ENCODE measurements around the gene HDAC4.
A peak's percentile ranks its signal among the peaks of the same experiment; 100 is the strongest.

Gene HDAC4

DNA sequence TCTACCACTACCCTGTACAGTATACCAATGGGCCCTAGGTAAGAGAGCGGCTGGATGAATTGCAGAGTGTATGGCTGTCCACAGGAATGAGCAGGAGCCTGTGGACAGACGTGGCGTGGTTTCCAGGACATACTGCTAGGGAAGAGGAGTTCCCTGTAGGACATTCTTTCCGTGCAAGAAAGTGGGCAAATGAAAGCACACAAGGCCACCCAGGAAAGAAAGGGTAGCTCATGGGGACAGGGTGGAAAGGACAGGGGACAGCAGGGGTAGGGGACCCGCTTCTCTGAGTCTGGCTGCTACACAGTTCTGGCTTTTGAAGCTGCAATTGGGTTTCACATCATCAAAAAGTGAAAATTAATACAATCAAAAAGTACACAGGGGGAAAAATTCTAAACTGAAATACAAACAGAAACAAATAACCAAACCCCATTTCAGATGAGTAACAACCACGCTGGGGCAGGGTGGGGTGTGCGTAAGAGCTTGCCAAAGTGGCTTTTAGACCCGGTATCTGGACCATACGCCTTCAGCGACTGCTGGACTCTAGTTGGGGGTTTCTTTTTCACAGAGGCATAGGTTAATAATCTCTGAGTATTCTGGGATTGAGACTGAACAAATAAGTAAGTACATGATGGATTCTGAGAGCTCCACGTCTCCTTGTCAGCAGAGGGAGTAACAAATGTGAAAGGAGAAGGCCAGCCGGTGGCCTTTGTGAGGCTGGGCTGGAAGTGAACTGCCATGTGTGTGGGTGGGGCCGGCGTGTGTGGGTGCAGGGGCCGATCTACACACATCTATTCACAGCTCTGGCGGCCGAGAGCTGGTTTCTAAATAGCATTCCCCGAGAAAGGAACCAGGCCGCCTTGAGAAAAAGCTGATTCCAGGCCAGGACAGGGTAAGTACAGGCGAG, 84.0 kb downstream of the HDAC4 start:
- in situ Hi-C loops (cut with MboI; ENCODE audit: low pct_unique_long_range_greater_than_20kb, low sequenced_read_pairs, unreplicated experiment) = no loop called here
- TF ChIP-seq, protein P1, sequence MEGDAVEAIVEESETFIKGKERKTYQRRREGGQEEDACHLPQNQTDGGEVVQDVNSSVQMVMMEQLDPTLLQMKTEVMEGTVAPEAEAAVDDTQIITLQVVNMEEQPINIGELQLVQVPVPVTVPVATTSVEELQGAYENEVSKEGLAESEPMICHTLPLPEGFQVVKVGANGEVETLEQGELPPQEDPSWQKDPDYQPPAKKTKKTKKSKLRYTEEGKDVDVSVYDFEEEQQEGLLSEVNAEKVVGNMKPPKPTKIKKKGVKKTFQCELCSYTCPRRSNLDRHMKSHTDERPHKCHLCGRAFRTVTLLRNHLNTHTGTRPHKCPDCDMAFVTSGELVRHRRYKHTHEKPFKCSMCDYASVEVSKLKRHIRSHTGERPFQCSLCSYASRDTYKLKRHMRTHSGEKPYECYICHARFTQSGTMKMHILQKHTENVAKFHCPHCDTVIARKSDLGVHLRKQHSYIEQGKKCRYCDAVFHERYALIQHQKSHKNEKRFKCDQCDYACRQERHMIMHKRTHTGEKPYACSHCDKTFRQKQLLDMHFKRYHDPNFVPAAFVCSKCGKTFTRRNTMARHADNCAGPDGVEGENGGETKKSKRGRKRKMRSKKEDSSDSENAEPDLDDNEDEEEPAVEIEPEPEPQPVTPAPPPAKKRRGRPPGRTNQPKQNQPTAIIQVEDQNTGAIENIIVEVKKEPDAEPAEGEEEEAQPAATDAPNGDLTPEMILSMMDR (IDR thresholded peaks at IDR 0.05; ENCODE audit: extremely low read depth, insufficient read depth, missing control alignments) = no peak

DNA sequence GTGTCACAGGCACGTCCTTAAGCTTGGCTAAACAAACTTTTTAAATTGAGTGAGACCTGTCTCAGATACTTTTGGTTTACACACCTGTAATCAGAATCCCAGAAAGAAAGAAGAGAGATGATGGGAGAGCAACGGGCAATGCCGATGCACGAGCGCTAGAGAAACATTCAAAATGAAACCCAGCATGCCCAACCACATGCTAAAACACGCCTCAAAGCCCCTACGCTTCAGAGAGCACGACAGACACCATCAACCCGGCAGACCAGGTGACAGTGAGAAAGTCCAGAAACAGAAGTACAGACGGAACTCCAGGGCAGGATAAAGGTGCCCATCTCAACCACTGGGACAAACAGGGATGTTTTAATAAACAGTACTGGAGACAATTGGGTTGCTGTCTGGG, 85.5 kb downstream of the HDAC4 start:
- DNase-seq (ENCODE audit: low spot score) = peak; percentile 62
- TF ChIP-seq, protein P1 (IDR thresholded peaks at IDR 0.05; ENCODE audit: extremely low read depth, insufficient read depth, missing control alignments) = no peak
- in situ Hi-C loops (cut with MboI; ENCODE audit: low pct_unique_long_range_greater_than_20kb, low sequenced_read_pairs, unreplicated experiment) = no loop called here

More for the DNA sequence above, 84.0 kb downstream of the HDAC4 start:
- no peak for DNase-seq (ENCODE audit: low spot score)

DNA sequence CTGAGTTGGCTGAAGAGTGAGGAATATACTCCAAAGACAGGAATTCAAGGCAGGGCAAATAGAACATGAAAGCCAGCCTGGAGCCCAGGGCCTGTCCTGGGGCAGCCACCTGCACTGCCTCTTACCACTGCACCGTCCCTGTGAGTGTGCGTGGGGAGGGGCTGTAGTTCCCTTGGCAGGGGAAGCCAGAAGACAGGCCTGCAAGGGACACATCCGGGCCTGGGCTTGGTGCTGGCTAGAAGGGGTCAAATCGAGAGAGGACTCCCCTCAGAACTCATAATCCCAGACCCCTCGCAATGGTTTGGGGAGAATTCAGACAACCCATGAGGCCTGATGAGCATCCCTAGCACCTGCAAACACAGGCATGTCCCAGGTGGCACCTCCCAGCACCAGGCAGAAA, 87.0 kb downstream of the HDAC4 start:
- TF ChIP-seq, protein P1 (IDR thresholded peaks at IDR 0.05; ENCODE audit: extremely low read depth, insufficient read depth, missing control alignments) = no peak
- DNase-seq (ENCODE audit: low spot score) = no peak
- in situ Hi-C loops (cut with MboI; ENCODE audit: low pct_unique_long_range_greater_than_20kb, low sequenced_read_pairs, unreplicated experiment) = no loop called here

DNA sequence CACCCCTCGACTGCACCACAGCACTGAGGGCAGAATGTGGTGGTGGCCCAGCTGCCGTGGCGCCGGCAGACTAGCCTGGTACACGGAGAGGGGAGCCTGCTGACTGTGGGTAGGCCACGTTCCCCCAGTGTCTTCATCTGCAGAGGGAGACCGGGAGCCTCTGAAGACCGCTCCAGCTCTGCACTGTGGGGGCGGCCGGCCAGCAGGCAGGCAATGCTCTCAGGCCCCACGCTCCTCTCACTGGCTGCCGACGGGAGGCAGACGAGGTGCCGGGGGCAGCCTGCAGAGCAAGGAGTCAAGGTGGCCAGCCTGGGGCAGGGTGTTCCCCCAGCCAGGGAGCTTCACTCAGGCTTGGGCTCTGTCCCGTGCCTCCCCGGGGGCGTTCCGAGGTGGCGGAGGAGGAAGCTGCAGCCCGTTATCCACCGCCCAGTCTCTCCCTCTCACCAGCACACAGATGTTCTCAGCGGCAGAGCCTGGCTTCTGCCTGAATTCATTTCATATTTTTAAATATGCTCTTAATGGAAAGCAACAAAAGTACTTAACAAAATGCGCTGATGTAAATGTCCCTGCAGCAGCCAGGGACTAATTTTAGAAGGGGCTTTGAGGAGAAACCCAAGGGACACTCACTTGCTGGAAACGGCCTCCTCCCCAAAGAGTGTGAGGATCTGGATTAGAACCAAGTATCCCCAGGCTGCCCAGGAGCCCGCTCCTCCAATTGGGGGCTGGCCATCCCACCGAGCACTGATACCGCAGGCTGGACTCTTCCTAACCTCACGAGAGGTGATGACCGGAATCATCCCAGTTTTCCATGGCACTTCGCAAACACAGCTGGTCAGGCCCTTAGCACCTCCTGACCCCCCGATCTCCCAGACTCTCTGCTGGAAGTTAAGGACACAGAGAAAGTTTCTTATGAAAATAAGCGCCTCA, 87.8 kb downstream of the HDAC4 start:
- TF ChIP-seq, protein P1 (IDR thresholded peaks at IDR 0.05; ENCODE audit: extremely low read depth, insufficient read depth, missing control alignments) = no peak
- DNase-seq (ENCODE audit: low spot score) = no peak
- in situ Hi-C loops (cut with MboI; ENCODE audit: low pct_unique_long_range_greater_than_20kb, low sequenced_read_pairs, unreplicated experiment) = no loop called here

DNA sequence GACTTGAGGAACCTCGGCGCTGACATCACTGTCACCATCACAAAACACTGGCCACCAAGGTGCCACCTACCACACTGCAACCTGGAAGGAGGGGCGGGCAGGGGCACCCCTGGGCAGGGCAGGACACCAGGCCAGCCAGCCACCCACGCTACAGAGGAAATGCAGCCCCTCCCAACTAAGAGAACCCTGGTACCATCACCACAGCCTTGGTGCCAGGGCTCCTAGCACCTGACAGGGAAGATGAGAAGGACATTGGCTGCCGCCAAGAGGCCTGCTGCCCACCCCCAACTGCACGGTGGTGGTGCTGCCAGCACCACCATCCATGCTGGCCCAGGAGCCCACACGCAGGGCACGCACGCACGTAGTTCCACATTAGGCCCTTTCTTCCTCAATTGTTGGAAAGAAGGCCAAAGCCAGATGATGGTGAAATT, 88.7 kb downstream of the HDAC4 start:
- in situ Hi-C loops (cut with MboI; ENCODE audit: low pct_unique_long_range_greater_than_20kb, low sequenced_read_pairs, unreplicated experiment) = no loop called here
- TF ChIP-seq, protein P1 (IDR thresholded peaks at IDR 0.05; ENCODE audit: extremely low read depth, insufficient read depth, missing control alignments) = no peak

More for the DNA sequence above, 88.7 kb downstream of the HDAC4 start:
- DNase-seq (ENCODE audit: low spot score) = no peak

Data from GM13977 (cell line).